GM12891 (cell line): ENCODE results near the gene ZNF407.

ENCODE experiments used
- PAX5 ChIP-seq: IDR thresholded peaks from 2 replicates; pipeline ENCODE4 v1.6.1; 2011; ENCODE audit warnings: low read length, moderate library complexity, mild to moderate bottlenecking; ENCODE audit not compliant: insufficient read depth, severe bottlenecking
- POLR2A ChIP-seq: IDR thresholded peaks from 2 replicates; pipeline ENCODE4 v1.6.1; 2011; ENCODE audit warnings: low read depth, low read length, control low read depth
- POLR2AphosphoS5 ChIP-seq: IDR thresholded peaks from 2 replicates; pipeline ENCODE4 v1.6.1; 2011; ENCODE audit warnings: low read depth, low read length, control low read depth
- SPI1 ChIP-seq: IDR thresholded peaks from 2 replicates; pipeline ENCODE4 v1.6.1; 2011; ENCODE audit warnings: low read depth, low read length, control low read depth
- TAF1 ChIP-seq: IDR thresholded peaks from 2 replicates; pipeline ENCODE4 v1.6.1; 2011; ENCODE audit warnings: low read depth, low read length, control low read depth

GRCh38 chr18:74624466-74624865, 26.8 kb downstream of the ZNF407 start:
- no peak for TF ChIP-seq POLR2A
- TF ChIP-seq POLR2AphosphoS5, result no peak
- TF ChIP-seq TAF1, result no peak
- TF ChIP-seq PAX5, result no peak
- no peak for TF ChIP-seq SPI1
